HG02884 (cell line): ENCODE data around the gene SGSM1.

ENCODE experiments used
- ATAC-seq: cut with Tn5 transposase; IDR thresholded peaks from one replicate; pipeline ENCODE4 v1.9.1; 2021; ENCODE audit warnings: mild to moderate bottlenecking, moderate library complexity; ENCODE audit not compliant: unreplicated experiment

The SGSM1 gene

DNA sequence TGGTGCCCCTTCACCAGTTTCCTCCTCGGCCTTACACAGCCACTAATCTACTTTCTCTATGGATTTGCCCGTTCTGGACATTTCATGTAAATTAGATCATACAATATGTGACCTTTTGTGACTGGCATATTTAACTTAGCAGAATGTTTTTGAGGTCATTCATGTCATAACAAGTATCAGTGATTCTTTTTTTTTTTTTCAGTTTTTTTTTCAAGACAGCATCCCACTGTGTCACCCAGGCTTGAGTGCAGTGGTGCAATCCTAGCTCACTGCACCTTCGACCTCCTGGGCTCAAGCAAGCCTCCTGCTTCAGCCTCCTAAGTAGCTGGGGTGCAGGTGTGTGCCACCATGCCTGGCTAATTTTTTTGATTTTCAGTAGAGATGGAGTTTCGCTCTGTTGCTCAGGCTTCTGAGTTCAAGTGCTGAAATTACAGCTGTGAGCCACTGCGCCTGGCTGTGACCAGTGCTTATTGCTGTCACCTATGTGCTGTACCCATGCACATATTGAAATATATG lies 169.2 kb downstream of the SGSM1 start:
- no peak for ATAC-seq

GRCh38 chr22:24975813-24976341 lies 169.9 kb downstream of the SGSM1 start:
- no peak for ATAC-seq

GRCh38 chr22:24976442-24977218 lies 170.6 kb downstream of the SGSM1 start:
- ATAC-seq = no peak
